MM.1S (cell line): ENCODE data around the gene ACTN4.

Source experiments
- CTCF ChIP-seq: fragments of 300-600 bp; sonication (generic); IDR thresholded peaks from 2 replicates; pipeline ENCODE4 v1.5.1; 2016; ENCODE audit warnings: antibody characterized with exemption, low read length, mixed read lengths
- EZH2phosphoT487 ChIP-seq: fragments of 300-600 bp; sonication (generic); IDR thresholded peaks from 2 replicates; pipeline ENCODE4 v1.6.1; 2018; ENCODE audit warnings: antibody characterized with exemption, low read length

GRCh38 chr19:38722947-38723605 is 75.6 kb downstream of the ACTN4 start:
- TF ChIP-seq CTCF = no peak
- no peak for TF ChIP-seq EZH2phosphoT487
